Endothelial cell of umbilical vein (primary cell): ENCODE measurements around the gene ZMAT3. TPM values are rescaled to one million over a fixed set of nuclear protein-coding genes. Genes with fewer than 3 reads are reported as not detected.
A peak's percentile ranks its signal among the peaks of the same experiment; 100 is the strongest.

Source experiments
- BruUV-seq: library from RNA; stranded (reverse); fragments of 400-500 nt; replicated peaks from 2 replicates; lab custom pipeline; 2021; lab: Mats Ljungman, UMichigan
- CTCF ChIA-PET: fragments of 300-600, 350-600 bp; sonication (Branson Sonifier 250); formaldehyde crosslinking; loops from one replicate; lab custom pipeline; 2021; ENCODE audit warnings: antibody characterized with exemption, inconsistent platforms; lab: Charles Lee
- POLR2A ChIA-PET: fragments of 300-600, 350-600 bp; sonication (Branson Sonifier 250); formaldehyde crosslinking; loops from one replicate; lab custom pipeline; 2021; ENCODE audit warnings: antibody characterized with exemption, inconsistent platforms; lab: Charles Lee
- DNase-seq: peaks from one replicate; pipeline ENCODE4 v3.0.0-alpha.2; 2011; ENCODE audit warnings: low read depth, low spot score
- FAIRE-seq: peaks from 2 replicates; lab custom pipeline; 2011; peaks lifted over from hg19 to GRCh38; lab: Jason Lieb, UNC
- H2AFZ ChIP-seq: 2 replicates; pipeline ENCODE4 v1.6.0; 2012; ENCODE audit warnings: low read depth, low read length, control low read depth, inconsistent platforms
- H3K27ac ChIP-seq: 2 replicates; pipeline ENCODE4 v1.5.1; 2011; ENCODE audit warnings: low read depth, mild to moderate bottlenecking, control low read depth, low read length, moderate library complexity; ENCODE audit not compliant: insufficient read depth
- H3K27me3 ChIP-seq, 2 experiments: 2 replicates each; pipeline versions ENCODE4 v1.6.0 to v1.6.1; 2011; ENCODE audit warnings: low read length in 2 of 2, mixed read lengths in 1 of 2; ENCODE audit not compliant: control insufficient read depth in 2 of 2, insufficient read depth in 2 of 2
- H3K36me3 ChIP-seq, 2 experiments: 2 replicates in 1 of 2; 3 replicates in 1 of 2; pipeline ENCODE4 v1.5.1; 2011; ENCODE audit warnings: low read length in 2 of 2, mild to moderate bottlenecking in 1 of 2, moderate library complexity in 1 of 2; ENCODE audit not compliant: control insufficient read depth in 2 of 2, insufficient read depth in 2 of 2; ENCODE audit errors: extremely low read depth in 1 of 2
- H3K4me1 ChIP-seq: 3 replicates; pipeline ENCODE4 v1.5.1; 2011; ENCODE audit warnings: mild to moderate bottlenecking, low read length; ENCODE audit not compliant: control insufficient read depth, insufficient read depth; ENCODE audit errors: extremely low read depth
- H3K4me2 ChIP-seq: 2 replicates; pipeline ENCODE4 v1.6.1; 2011; ENCODE audit warnings: low read length, control low read depth, mixed read lengths; ENCODE audit not compliant: insufficient read depth
- H3K4me3 ChIP-seq, 3 experiments: fragments of 200-600 bp in 1 of 3; sonication (generic), shearing (Covaris generic) in 1 of 3; replicated peaks in 1 of 3; 2 replicates each; pipeline ENCODE4 v1.5.1; 2011 to 2016; ENCODE audit warnings: control low read depth in 3 of 3, low read length in 3 of 3, mild to moderate bottlenecking in 2 of 3, inconsistent platforms in 1 of 3, low read depth in 1 of 3, moderate library complexity in 1 of 3; ENCODE audit not compliant: insufficient read depth in 1 of 3
- H3K79me2 ChIP-seq: 2 replicates; pipeline ENCODE4 v1.6.0; 2012; ENCODE audit warnings: low read length, inconsistent platforms; ENCODE audit not compliant: control insufficient read depth, insufficient read depth
- H3K9ac ChIP-seq: replicated peaks from 2 replicates; pipeline ENCODE3; 2011; ENCODE audit warnings: low read length, control low read depth; ENCODE audit not compliant: insufficient read depth; ENCODE audit errors: extremely low read depth
- H3K9me1 ChIP-seq: replicated peaks from 3 replicates; pipeline ENCODE4 v1.6.0; 2011; ENCODE audit warnings: mild to moderate bottlenecking, low read length; ENCODE audit not compliant: control insufficient read depth, insufficient read depth; ENCODE audit errors: extremely low read depth
- H3K9me3 ChIP-seq: replicated peaks from 2 replicates; pipeline ENCODE4 v1.5.1; 2012; ENCODE audit warnings: low read length, inconsistent platforms; ENCODE audit not compliant: control insufficient read depth, insufficient read depth
- H4K20me1 ChIP-seq: replicated peaks from 2 replicates; pipeline ENCODE3; 2011; ENCODE audit warnings: mild to moderate bottlenecking, low read length; ENCODE audit not compliant: control insufficient read depth, insufficient read depth; ENCODE audit errors: extremely low read depth
- FOS ChIP-seq: IDR thresholded peaks from 2 replicates; pipeline ENCODE4 v1.6.1; 2011; ENCODE audit warnings: mild to moderate bottlenecking, low read length, moderate library complexity, borderline replicate concordance; ENCODE audit not compliant: insufficient read depth
- JUN ChIP-seq: IDR thresholded peaks from 2 replicates; pipeline ENCODE4 v1.6.1; 2011; ENCODE audit warnings: borderline replicate concordance, low read depth; ENCODE audit not compliant: insufficient read length, insufficient read depth
- MYC ChIP-seq: IDR thresholded peaks from one replicate; pipeline ENCODE4 v1.6.1; 2011; ENCODE audit warnings: mild to moderate bottlenecking, low read depth, low read length
- POLR2A ChIP-seq: IDR thresholded peaks from 2 replicates; pipeline ENCODE4 v1.6.1; 2012; ENCODE audit warnings: low read depth, mild to moderate bottlenecking, control low read depth, low read length
- POLR2AphosphoS5 ChIP-seq: IDR thresholded peaks from 2 replicates; pipeline ENCODE4 v1.6.1; 2012; ENCODE audit warnings: low read depth, mild to moderate bottlenecking, control low read depth, low read length, moderate library complexity; ENCODE audit not compliant: insufficient read depth
- dilution Hi-C: fragments of 300-500 bp; cut with MboI; formaldehyde crosslinking; loops from one replicate; pipeline ENCODE4 v1.15.0; 2019; ENCODE audit warnings: low sequenced_read_pairs; ENCODE audit not compliant: extremely low pct_ligation_motif_present
- intact Hi-C: fragments of 100-400 bp; cut with micrococcal nuclease; formaldehyde crosslinking; loops from one replicate; pipeline ENCODE4 v1.10.0; 2022
- polyA plus RNA-seq, 4 experiments: library from polyadenylated mRNA; depleted of rRNA in 3 of 4; stranded (reverse) in 3 of 4; unstranded in 1 of 4; fragments of >200 nt; gene quantifications; 2 replicates each; pipeline versions ENCODE4 v1.2.1 to v1.2.3, GENCODE V29; 2011 to 2012; ENCODE audit warnings: missing spikeins in 1 of 4
- total RNA-seq: library from RNA; stranded (reverse); gene quantifications from 2 replicates; pipeline ENCODE4 v1.2.3, GENCODE V29; 2021

The ZMAT3 gene
- total and polyA plus RNA-seq, 2 donors (not counting 3 experiments of a cell fraction or from before 2014, with no cell fraction given): 13.2 to 33.1 TPM

- intact Hi-C loops (no loop called here), dilution Hi-C loops (no loop called here)
- Histone ChIP-seq H3K4me1 (peaks cover 13% of the 10 kb centered on the region), H2AFZ (no peak overlapping the region), H4K20me1 (no peaks in the 10 kb centered on the region), H3K4me2 (no peak overlapping the region), H3K4me3 (no peak overlapping the region), H3K36me3 (peaks cover 0 to 2% of the 10 kb centered on the region in 2 experiments), H3K79me2 (no peaks in the 10 kb centered on the region), H3K9ac (no peak overlapping the region), H3K27ac (no peak overlapping the region), H3K9me3 (no peaks in the 10 kb centered on the region), H3K9me1 (no peaks in the 10 kb centered on the region), H3K27me3 (no peaks in the 10 kb centered on the region)
- TF ChIP-seq FOS (no peak), MYC (no peak)
- no TSS peak for BruUV-seq
- ChIA-PET POLR2A (interaction anchor here (1.0 kb wide), 1 partner anchor 300 kb away, joined by 3 read pairs; no protein-coding TSS in a partner anchor), CTCF (interaction anchor here (1.2 to 3.8 kb wide), 2 partner anchors 295 to 300 kb away, joined by 3 to 26 read pairs; no protein-coding TSS in a partner anchor)
- FAIRE-seq (no peak), DNase-seq (no peak)
These were observed 50.3 kb downstream of the ZMAT3 start for GRCh38 chr3:179021119-179021903.

- BruUV-seq: no TSS peak
- H3K9ac ChIP-seq: no peak overlapping the region
- no peaks in the 10 kb centered on the region for H3K27me3 ChIP-seq
- dilution Hi-C loops (no loop called here), intact Hi-C loops (no loop called here)
- no peaks in the 10 kb centered on the region for H3K79me2 ChIP-seq
- no peaks in the 10 kb centered on the region for H3K9me3 ChIP-seq
- DNase-seq (peak; percentile 73), FAIRE-seq (peak; percentile 15)
- no peak overlapping the region for H2AFZ ChIP-seq
- H3K36me3 ChIP-seq: peaks cover 0 to 2% of the 10 kb centered on the region in 2 experiments
- POLR2A ChIA-PET: interaction anchor here (0.6 kb wide), 1 partner anchor 8 kb away, joined by 5 read pairs; no protein-coding TSS in a partner anchor
- CTCF ChIA-PET: interaction anchor here (1.0 to 3.8 kb wide), 4 partner anchors 18 to 301 kb away, joined by 3 to 26 read pairs (median 10); no protein-coding TSS in a partner anchor
- peaks cover 13% of the 10 kb centered on the region for H3K4me1 ChIP-seq
- H3K9me1 ChIP-seq: no peaks in the 10 kb centered on the region
- no peak overlapping the region for H3K27ac ChIP-seq
- H3K4me2 ChIP-seq: no peak overlapping the region
- H3K4me3 ChIP-seq: no peak overlapping the region
- no peaks in the 10 kb centered on the region for H4K20me1 ChIP-seq
- TF ChIP-seq POLR2AphosphoS5 (no peak), JUN (no peak), POLR2A (no peak)
These were observed 51.5 kb downstream of the ZMAT3 start for GRCh38 chr3:179020112-179020511.
